ENCODE measurements around the gene FOXJ3. TPM values are rescaled to one million over a fixed set of nuclear protein-coding genes. Genes with fewer than 3 reads are reported as not detected.

The FOXJ3 gene
- total RNA-seq, 2 donors from 2014 or later, result 39.9 to 44.8 TPM

DNA sequence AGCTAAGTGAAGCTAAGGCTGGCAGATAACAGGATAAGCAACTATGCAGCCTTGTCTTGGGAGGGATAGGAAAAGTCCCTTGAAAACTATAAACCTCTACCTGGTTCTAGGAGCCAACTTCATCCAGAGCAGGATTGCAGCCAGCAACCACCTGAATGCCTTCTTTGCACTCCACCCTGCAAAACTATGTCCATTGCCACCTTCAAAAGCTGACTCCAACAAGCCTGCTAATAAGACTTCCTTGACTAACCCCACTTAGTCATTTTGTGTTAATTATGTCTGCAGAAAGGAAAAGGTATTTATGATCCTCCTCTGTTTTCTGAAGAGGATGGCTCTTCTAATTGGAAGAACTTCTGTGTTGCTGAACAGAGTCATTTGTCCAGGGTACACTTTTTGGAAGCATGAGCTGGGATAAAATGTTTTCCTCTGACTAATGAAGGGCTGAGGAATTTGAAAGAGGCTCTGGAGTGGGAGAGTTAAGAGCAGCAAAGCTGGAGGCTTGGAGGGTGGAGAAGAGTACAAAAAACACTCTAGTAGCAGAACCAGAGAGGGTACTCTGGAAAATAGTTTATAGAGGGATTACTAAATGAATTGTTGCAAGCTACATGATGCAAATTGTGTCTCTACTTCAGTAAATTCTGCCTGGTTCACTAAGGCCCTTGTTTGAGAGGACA is 36.0 kb upstream of the FOXJ3 start:
- TF ChIP-seq, protein P1, sequence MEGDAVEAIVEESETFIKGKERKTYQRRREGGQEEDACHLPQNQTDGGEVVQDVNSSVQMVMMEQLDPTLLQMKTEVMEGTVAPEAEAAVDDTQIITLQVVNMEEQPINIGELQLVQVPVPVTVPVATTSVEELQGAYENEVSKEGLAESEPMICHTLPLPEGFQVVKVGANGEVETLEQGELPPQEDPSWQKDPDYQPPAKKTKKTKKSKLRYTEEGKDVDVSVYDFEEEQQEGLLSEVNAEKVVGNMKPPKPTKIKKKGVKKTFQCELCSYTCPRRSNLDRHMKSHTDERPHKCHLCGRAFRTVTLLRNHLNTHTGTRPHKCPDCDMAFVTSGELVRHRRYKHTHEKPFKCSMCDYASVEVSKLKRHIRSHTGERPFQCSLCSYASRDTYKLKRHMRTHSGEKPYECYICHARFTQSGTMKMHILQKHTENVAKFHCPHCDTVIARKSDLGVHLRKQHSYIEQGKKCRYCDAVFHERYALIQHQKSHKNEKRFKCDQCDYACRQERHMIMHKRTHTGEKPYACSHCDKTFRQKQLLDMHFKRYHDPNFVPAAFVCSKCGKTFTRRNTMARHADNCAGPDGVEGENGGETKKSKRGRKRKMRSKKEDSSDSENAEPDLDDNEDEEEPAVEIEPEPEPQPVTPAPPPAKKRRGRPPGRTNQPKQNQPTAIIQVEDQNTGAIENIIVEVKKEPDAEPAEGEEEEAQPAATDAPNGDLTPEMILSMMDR (IDR thresholded peaks at IDR 0.05), result no peak
- intact Hi-C loops (cut with DNase I), result no loop called here
- H3K36me3 ChIP-seq, result no peaks in the 10 kb centered on the region
- no peaks in the 10 kb centered on the region for H3K9me3 ChIP-seq
- no peak overlapping the region for H3K4me3 ChIP-seq
- no peaks in the 10 kb centered on the region for H3K4me1 ChIP-seq
- H3K27ac ChIP-seq, result no peak overlapping the region
- DNase-seq, result no peak
- no peaks in the 10 kb centered on the region for H3K27me3 ChIP-seq
- H3K9ac ChIP-seq (ENCODE audit: low read depth in 2 of 2, low read length in 2 of 2), result no peak overlapping the region

DNA sequence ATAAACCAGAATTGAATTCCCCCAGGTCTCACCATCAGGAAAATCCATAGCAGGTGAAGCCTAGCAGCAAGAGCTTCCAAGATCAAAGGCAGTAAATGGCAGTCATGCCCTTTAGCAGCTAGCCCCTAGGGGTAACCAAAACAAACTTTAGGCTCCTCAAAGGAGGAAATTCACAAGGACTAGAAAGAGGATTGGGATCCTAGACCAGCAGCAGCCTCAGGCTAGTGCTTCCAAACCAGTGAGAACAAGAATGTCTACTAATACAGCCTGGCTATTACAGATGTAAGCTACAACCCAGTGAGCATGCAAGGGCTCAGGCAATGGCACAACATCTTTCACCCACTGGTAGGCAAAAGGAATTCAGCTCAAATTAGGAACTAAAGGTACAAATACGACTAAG is 34.4 kb upstream of the FOXJ3 start:
- Histone ChIP-seq H3K36me3 (no peaks in the 10 kb centered on the region), H3K4me3 (no peak overlapping the region), H3K27me3 (no peaks in the 10 kb centered on the region), H3K9ac (ENCODE audit: low read depth in 2 of 2, low read length in 2 of 2) (no peak overlapping the region), H3K27ac (no peak overlapping the region), H3K4me1 (no peaks in the 10 kb centered on the region), H3K9me3 (no peaks in the 10 kb centered on the region)
- intact Hi-C loops (cut with DNase I), result no loop called here
- no peak for DNase-seq
- TF ChIP-seq, protein P1 (IDR thresholded peaks at IDR 0.05), result no peak

DNA sequence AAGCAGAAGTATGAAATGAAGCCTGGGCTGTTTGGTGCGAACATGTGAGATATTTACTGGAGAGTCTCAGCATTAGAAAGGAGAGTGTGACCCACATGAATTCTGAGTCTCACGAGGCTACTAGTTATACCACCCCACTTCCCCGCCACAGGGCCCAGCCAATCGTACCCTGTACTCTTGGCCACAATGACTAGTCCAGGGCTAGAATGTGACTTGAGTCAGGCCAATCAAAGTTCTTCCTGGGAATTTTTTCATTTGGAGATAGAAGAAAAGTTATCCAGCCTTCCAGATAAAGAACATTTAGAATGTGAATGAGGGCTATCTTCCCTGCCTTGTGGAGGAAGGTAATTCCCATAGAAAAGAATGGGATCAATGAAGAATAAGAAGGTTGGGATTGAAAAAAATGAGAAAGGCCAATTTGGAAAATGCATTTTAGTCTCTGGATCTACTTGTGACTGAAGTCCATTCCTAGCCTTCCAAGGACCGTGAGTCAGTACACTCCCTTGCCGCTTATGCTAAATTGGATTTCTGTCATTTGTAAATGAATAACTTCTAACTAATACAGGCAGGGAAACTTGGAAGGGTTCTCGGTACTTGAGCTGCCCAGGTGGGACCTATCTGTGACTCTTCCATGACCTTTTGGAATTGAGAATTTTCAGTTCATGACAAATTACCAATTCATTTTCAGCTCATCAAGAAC is 33.2 kb upstream of the FOXJ3 start:
- H3K9ac ChIP-seq (ENCODE audit: low read depth in 2 of 2, low read length in 2 of 2), result no peak overlapping the region
- H3K9me3 ChIP-seq, result no peaks in the 10 kb centered on the region
- no peaks in the 10 kb centered on the region for H3K4me1 ChIP-seq
- DNase-seq, result no peak
- no peak overlapping the region for H3K4me3 ChIP-seq
- intact Hi-C loops (cut with DNase I), result no loop called here
- H3K36me3 ChIP-seq, result no peaks in the 10 kb centered on the region
- no peaks in the 10 kb centered on the region for H3K27me3 ChIP-seq
- no peak overlapping the region for H3K27ac ChIP-seq
- TF ChIP-seq, protein P1 (IDR thresholded peaks at IDR 0.05), result no peak

DNA sequence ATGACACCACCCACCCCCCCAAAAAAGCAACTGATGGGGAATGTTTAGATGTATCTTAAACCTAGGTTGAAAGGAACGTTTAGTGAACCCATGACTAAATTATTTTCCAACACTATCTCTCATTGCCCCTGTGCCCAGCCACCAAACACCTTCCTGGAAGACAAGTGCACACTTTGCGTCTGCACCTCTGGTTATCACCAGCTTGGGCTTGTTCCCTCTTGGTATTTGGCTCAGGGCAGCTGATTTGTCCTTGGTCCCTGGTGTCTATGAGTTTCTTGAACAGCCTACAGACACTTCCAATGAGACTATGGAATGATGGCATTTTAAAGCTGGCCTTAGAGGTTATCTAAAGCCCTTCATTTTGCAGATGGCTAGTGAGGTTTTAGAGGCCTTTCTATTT is 30.1 kb upstream of the FOXJ3 start:
- H3K9ac ChIP-seq (ENCODE audit: low read depth in 2 of 2, low read length in 2 of 2), result no peak overlapping the region
- DNase-seq, result no peak
- H3K27ac ChIP-seq, result no peak overlapping the region
- H3K4me1 ChIP-seq, result no peaks in the 10 kb centered on the region
- intact Hi-C loops (cut with DNase I), result no loop called here
- no peaks in the 10 kb centered on the region for H3K27me3 ChIP-seq
- TF ChIP-seq, protein P1 (IDR thresholded peaks at IDR 0.05), result no peak
- H3K9me3 ChIP-seq, result no peaks in the 10 kb centered on the region
- no peaks in the 10 kb centered on the region for H3K36me3 ChIP-seq
- no peak overlapping the region for H3K4me3 ChIP-seq

DNA sequence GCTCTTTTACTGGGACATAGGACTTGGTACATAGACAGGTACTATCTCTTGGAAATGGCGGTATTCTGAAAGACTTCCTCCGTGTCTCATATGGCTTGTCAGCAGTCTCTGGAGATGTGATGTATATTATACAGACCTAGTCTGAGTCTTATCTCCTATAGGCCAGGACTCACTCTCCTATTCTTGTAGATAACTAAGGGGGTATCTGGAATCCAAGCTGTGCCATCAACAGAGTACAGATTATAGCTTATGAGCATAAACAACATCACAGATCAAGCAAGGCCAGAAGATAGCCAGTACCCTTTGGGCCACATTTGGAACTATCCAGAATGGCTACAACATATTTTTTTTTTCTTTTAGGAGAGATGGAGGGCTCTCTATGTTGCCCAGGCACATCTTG is 29.5 kb upstream of the FOXJ3 start:
- Histone ChIP-seq H3K36me3 (no peaks in the 10 kb centered on the region), H3K9me3 (no peaks in the 10 kb centered on the region), H3K4me1 (no peaks in the 10 kb centered on the region), H3K9ac (ENCODE audit: low read depth in 2 of 2, low read length in 2 of 2) (no peak overlapping the region), H3K27ac (no peak overlapping the region), H3K4me3 (no peak overlapping the region), H3K27me3 (no peaks in the 10 kb centered on the region)
- intact Hi-C loops (cut with DNase I), result no loop called here
- DNase-seq, result no peak
- TF ChIP-seq, protein P1 (IDR thresholded peaks at IDR 0.05), result no peak
